D721Med (cell line): ENCODE measurements around the gene OR2T3.
"Not testable (repeated sequence)": the region's sequence is repeated elsewhere in the genome, so short reads cannot be mapped to it uniquely, and the experiment has no call there.

ENCODE experiments used
- DNase-seq: peaks from one replicate; pipeline ENCODE4 v3.0.0; 2011; ENCODE audit warnings: low spot score; ENCODE audit not compliant: insufficient read length
- FAIRE-seq: peaks from 2 replicates; lab custom pipeline; 2011; peaks lifted over from hg19 to GRCh38; lab: Jason Lieb, UNC
- TF ChIP-seq, protein P1 (sequence below): IDR thresholded peaks from 2 replicates; pipeline ENCODE4 v1.5.1; 2012; ENCODE audit warnings: mild to moderate bottlenecking, control low read depth; ENCODE audit not compliant: insufficient read depth; ENCODE audit errors: missing control alignments

Gene OR2T3

GRCh38 chr1:248456635-248457034 is 16.5 kb upstream of the OR2T3 start:
- not testable (repeated sequence) for DNase-seq, FAIRE-seq

DNA sequence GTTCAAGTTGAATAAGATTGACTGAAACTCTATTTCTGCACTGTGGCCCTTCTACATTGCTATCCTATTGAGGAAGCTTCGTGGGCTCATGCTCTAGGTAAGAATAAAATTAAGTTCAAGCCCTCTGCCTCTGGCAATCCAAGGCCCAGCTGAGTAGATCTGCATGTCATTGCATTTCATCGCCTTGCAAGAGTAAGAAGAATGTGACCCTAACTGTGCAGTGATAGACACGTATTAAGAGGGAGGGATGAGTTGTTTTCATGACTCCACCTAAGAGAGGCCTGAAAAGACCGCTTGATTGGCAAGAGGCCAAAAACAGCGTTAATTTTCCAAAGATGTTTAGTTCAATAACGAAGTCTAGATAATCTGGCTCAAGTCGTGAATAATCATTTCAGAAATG is 14.0 kb upstream of the OR2T3 start:
- DNase-seq, FAIRE-seq: not testable (repeated sequence)

DNA sequence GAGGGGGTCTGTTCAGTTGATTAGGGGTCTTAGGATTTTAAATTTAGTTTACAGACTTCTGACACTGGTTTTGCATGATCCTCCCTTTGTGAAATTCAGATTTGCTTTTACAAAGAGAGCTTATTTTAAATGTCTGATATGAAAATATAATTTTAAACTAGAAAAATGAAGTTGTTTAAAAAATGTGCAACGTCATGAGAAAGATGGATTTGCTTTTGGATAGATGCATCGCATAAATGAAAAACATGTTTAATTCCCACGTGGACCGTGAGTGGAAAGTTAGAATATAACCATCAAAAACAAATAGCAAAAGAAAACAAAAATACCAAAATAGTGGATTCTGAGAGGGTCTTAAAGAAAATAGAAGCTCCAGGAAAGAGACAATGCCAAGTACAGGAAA is 2.0 kb upstream of the OR2T3 start:
- DNase-seq: no peak
- FAIRE-seq: no peak
- TF ChIP-seq, protein P1, sequence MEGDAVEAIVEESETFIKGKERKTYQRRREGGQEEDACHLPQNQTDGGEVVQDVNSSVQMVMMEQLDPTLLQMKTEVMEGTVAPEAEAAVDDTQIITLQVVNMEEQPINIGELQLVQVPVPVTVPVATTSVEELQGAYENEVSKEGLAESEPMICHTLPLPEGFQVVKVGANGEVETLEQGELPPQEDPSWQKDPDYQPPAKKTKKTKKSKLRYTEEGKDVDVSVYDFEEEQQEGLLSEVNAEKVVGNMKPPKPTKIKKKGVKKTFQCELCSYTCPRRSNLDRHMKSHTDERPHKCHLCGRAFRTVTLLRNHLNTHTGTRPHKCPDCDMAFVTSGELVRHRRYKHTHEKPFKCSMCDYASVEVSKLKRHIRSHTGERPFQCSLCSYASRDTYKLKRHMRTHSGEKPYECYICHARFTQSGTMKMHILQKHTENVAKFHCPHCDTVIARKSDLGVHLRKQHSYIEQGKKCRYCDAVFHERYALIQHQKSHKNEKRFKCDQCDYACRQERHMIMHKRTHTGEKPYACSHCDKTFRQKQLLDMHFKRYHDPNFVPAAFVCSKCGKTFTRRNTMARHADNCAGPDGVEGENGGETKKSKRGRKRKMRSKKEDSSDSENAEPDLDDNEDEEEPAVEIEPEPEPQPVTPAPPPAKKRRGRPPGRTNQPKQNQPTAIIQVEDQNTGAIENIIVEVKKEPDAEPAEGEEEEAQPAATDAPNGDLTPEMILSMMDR: no peak

GRCh38 chr1:248472111-248472510 is 1.0 kb upstream of the OR2T3 start:
- not testable (repeated sequence) for FAIRE-seq, DNase-seq

- not testable (repeated sequence) for FAIRE-seq, DNase-seq
These were observed 2.5 kb downstream of the OR2T3 start for GRCh38 chr1:248475660-248476059.

GRCh38 chr1:248481686-248482579 is 8.8 kb downstream of the OR2T3 start:
- FAIRE-seq, DNase-seq: not testable (repeated sequence)

GRCh38 chr1:248488289-248488688 is 15.1 kb downstream of the OR2T3 start, which contains the start of gene OR2T5:
Gene OR2T5 (plus strand): TSS chr1:248488589. CDS start chr1:248488589, 0 bp downstream.
- not testable (repeated sequence) for DNase-seq, FAIRE-seq

GRCh38 chr1:248496661-248497060 is 23.5 kb downstream of the OR2T3 start:
- DNase-seq: not testable (repeated sequence)

GRCh38 chr1:248500305-248501035 is 27.3 kb downstream of the OR2T3 start:
- not testable (repeated sequence) for FAIRE-seq, DNase-seq

More at GRCh38 chr1:248496661-248497060, 23.5 kb downstream of the OR2T3 start:
- FAIRE-seq: not testable (repeated sequence)

DNA sequence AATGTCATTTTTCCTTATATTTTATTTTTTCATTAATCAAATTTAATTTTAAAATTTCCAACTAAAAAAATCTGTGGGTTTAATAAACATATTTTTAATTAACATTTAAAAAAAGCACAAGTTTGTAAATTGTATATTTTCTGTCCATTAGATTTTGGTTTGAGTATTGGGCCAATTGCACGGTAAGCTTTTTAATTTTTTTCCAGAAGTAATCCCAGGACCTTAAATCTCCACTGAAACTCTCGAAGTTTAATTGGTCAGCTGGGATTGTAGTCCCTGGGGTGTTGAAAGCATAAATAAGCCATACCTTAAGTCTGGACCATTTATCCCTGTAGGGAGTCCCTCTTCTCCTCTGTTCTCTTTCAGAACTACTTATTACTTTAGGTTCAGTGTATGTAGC is 34.6 kb downstream of the OR2T3 start, which contains the start of gene OR2G6:
OR2G6 (plus strand) TSS at position 301 of the 400 bp plus-strand sequence. CDS start 13,574 bp downstream, outside the sequence.
- DNase-seq: not testable (repeated sequence)
- peak; percentile 85 for FAIRE-seq

GRCh38 chr1:248510217-248510616 is 37.1 kb downstream of the OR2T3 start:
- not testable (repeated sequence) for DNase-seq
- FAIRE-seq: peak; percentile 84

DNA sequence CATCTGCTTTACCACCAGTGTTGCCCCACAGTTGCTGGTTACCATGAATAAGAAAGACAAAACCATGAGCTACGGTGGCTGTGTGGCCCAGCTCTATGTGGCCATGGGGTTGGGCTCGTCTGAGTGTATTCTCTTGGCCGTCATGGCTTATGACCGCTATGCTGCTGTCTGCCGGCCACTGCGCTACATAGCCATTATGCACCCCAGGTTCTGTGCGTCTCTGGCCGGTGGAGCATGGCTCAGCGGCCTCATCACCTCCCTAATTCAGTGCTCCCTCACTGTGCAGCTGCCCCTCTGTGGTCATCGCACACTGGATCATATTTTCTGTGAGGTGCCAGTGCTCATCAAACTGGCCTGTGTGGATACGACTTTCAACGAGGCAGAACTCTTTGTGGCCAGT is 48.7 kb downstream of the OR2T3 start:
- no peak for DNase-seq
- TF ChIP-seq, protein P1: no peak
- FAIRE-seq: no peak
